GM12891 (cell line): ENCODE measurements around the gene MMP23B.
"Not testable (repeated sequence)": the region's sequence is repeated elsewhere in the genome, so short reads cannot be mapped to it uniquely, and the experiment has no call there.

Experiments
- POLR2A ChIP-seq: IDR thresholded peaks from 2 replicates; pipeline ENCODE4 v1.6.1; 2011; ENCODE audit warnings: low read depth, low read length, control low read depth
- POLR2AphosphoS5 ChIP-seq: IDR thresholded peaks from 2 replicates; pipeline ENCODE4 v1.6.1; 2011; ENCODE audit warnings: low read depth, low read length, control low read depth
- POU2F2 ChIP-seq: IDR thresholded peaks from 2 replicates; pipeline ENCODE4 v1.6.1; 2011; ENCODE audit warnings: low read depth, mild to moderate bottlenecking, control low read depth, low read length, moderate library complexity
- SPI1 ChIP-seq: IDR thresholded peaks from 2 replicates; pipeline ENCODE4 v1.6.1; 2011; ENCODE audit warnings: low read depth, low read length, control low read depth
- TAF1 ChIP-seq: IDR thresholded peaks from 2 replicates; pipeline ENCODE4 v1.6.1; 2011; ENCODE audit warnings: low read depth, low read length, control low read depth

DNA sequence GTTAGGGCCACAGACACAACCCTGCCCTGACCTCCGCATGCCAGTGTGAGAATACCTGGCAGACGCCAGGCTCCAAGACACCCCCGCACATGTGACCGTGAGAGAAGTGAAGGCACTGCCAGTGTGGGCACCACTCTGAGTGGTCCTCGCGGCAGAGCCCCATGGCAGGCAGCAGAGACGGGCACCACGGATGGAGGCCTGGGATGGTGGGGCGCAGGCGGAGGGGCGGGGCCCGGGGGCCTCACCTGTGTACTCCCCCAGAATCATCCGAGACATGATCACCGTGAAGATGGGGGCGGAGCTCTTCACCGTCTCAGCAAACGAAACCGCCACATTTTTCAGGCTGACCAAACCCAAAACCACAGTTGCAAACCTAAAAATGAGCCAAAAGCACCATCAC is 43.2 kb downstream of the MMP23B start:
- not testable (repeated sequence) for TF ChIP-seq POLR2AphosphoS5, POLR2A, TAF1, SPI1, POU2F2
